Liver (tissue), 9 donors: Measurements from ENCODE around the gene CD101. TPM values are rescaled to one million over a fixed set of nuclear protein-coding genes. Genes with fewer than 3 reads are reported as not detected.
A peak's percentile ranks its signal among the peaks of the same experiment; 100 is the strongest.

Experiments
- DNase-seq: peaks from one replicate; pipeline ENCODE4 v3.0.0-alpha.2; 2017; ENCODE audit warnings: low spot score
- H3K27ac ChIP-seq, 2 donors: one replicate each; pipeline ENCODE4 v1.7.0; 2013; ENCODE audit warnings: inconsistent platforms in 2 of 2, low read length in 2 of 2, control low read depth in 1 of 2, low read depth in 1 of 2, mild to moderate bottlenecking in 1 of 2
- H3K27me3 ChIP-seq, 4 donors: one replicate each; pipeline versions ENCODE4 v1.6.1 to v1.7.0; 2013; ENCODE audit warnings: low read length in 3 of 4, inconsistent platforms in 1 of 4, mild to moderate bottlenecking in 1 of 4, moderate library complexity in 1 of 4; ENCODE audit not compliant: control insufficient read depth in 4 of 4, insufficient read depth in 4 of 4
- H3K36me3 ChIP-seq, 4 donors: one replicate each; pipeline versions ENCODE4 v1.6.1 to v1.7.0; 2013; ENCODE audit warnings: low read length in 3 of 4, mild to moderate bottlenecking in 3 of 4, low read depth in 1 of 4, moderate library complexity in 1 of 4; ENCODE audit not compliant: control insufficient read depth in 4 of 4, insufficient read depth in 3 of 4
- H3K4me1 ChIP-seq, 4 donors: one replicate each; pipeline versions ENCODE4 v1.6.1 to v1.7.0; 2013; ENCODE audit warnings: low read length in 3 of 4, mild to moderate bottlenecking in 3 of 4, moderate library complexity in 1 of 4; ENCODE audit not compliant: control insufficient read depth in 4 of 4, insufficient read depth in 4 of 4
- H3K4me3 ChIP-seq, 3 donors: one replicate each; pipeline versions ENCODE4 v1.6.1 to v1.7.0; 2013; ENCODE audit warnings: low read length in 3 of 3, control low read depth in 1 of 3, low read depth in 1 of 3, mild to moderate bottlenecking in 1 of 3
- H3K9ac ChIP-seq, 2 donors: one replicate each; pipeline ENCODE4 v1.7.0; 2013; ENCODE audit warnings: low read length in 2 of 2, mild to moderate bottlenecking in 2 of 2, moderate library complexity in 2 of 2, control low read depth in 1 of 2, low read depth in 1 of 2
- H3K9me3 ChIP-seq, 4 donors: one replicate each; pipeline versions ENCODE4 v1.6.1 to v1.7.0; 2013; ENCODE audit warnings: low read length in 3 of 4; ENCODE audit not compliant: control insufficient read depth in 4 of 4
- EGR1 ChIP-seq, 2 donors: IDR thresholded peaks; 2 replicates each; pipeline ENCODE4 v1.6.1; 2016 to 2018; ENCODE audit warnings: antibody characterized with exemption in 2 of 2, low read depth in 2 of 2
- FOXA1 ChIP-seq: IDR thresholded peaks from 2 replicates; pipeline ENCODE4 v1.6.1; 2016; ENCODE audit warnings: antibody characterized with exemption
- FOXA2 ChIP-seq: IDR thresholded peaks from 2 replicates; pipeline ENCODE4 v1.6.1; 2016; ENCODE audit warnings: antibody characterized with exemption
- GABPA ChIP-seq, 2 donors: IDR thresholded peaks in 1 of 2; conservative IDR thresholded peaks in 1 of 2; 2 replicates each; pipeline ENCODE4 v1.6.1; 2016; ENCODE audit warnings: antibody characterized with exemption in 2 of 2, mild to moderate bottlenecking in 1 of 2, moderate library complexity in 1 of 2
- HNF4A ChIP-seq, 2 donors: conservative IDR thresholded peaks; 2 replicates each; pipeline ENCODE4 v1.6.1; 2016; ENCODE audit warnings: antibody characterized with exemption in 2 of 2, mild to moderate bottlenecking in 2 of 2
- HNF4G ChIP-seq: IDR thresholded peaks from 2 replicates; pipeline ENCODE4 v1.6.1; 2016; ENCODE audit warnings: antibody characterized with exemption
- JUND ChIP-seq, 2 donors: IDR thresholded peaks; 2 replicates each; pipeline ENCODE4 v1.6.1; 2016; ENCODE audit warnings: antibody characterized with exemption in 2 of 2
- MAX ChIP-seq: IDR thresholded peaks from 2 replicates; pipeline ENCODE4 v1.6.1; 2016; ENCODE audit warnings: antibody characterized with exemption
- NR2F2 ChIP-seq: IDR thresholded peaks from 2 replicates; pipeline ENCODE4 v1.6.1; 2016; ENCODE audit warnings: antibody characterized with exemption
- RAD21 ChIP-seq, 2 donors: IDR thresholded peaks; 2 replicates each; pipeline ENCODE4 v1.6.1; 2016; ENCODE audit warnings: antibody characterized with exemption in 2 of 2, mild to moderate bottlenecking in 2 of 2
- REST ChIP-seq: IDR thresholded peaks from 2 replicates; pipeline ENCODE4 v1.6.1; 2016; ENCODE audit warnings: antibody characterized with exemption, mild to moderate bottlenecking
- RXRA ChIP-seq, 2 donors: IDR thresholded peaks; 2 replicates each; pipeline ENCODE4 v1.6.1; 2017 to 2018; ENCODE audit warnings: antibody characterized with exemption in 2 of 2, mild to moderate bottlenecking in 1 of 2
- SP1 ChIP-seq: IDR thresholded peaks from 2 replicates; pipeline ENCODE4 v1.6.1; 2018; ENCODE audit warnings: antibody characterized with exemption, mild to moderate bottlenecking
- TAF1 ChIP-seq: conservative IDR thresholded peaks from 2 replicates; pipeline ENCODE4 v1.6.1; 2016; ENCODE audit warnings: antibody characterized with exemption, mild to moderate bottlenecking
- YY1 ChIP-seq: IDR thresholded peaks from 2 replicates; pipeline ENCODE4 v1.6.1; 2016; ENCODE audit warnings: antibody characterized with exemption, mild to moderate bottlenecking
- WGBS: extraction: QIAGEN DNeasy Blood & Tissue Kit; methylation state at CpG from one replicate; pipeline ENCODE4 v1.1.7; 2013; 5-methylcytosine and 5-hydroxymethylcytosine counted together
- polyA plus RNA-seq, 2 donors: library from polyadenylated mRNA; stranded (reverse) in 1 of 2; unstranded in 1 of 2; fragments of 200-250 nt in 1 of 2; fragments of >200 nt in 1 of 2; fragmentation: Nextera tagmentation in 1 of 2; extraction: Ambion mirVana in 1 of 2; gene quantifications; one replicate each; pipeline versions ENCODE4 v1.2.1 to v1.2.3, GENCODE V29; 2013 to 2015
- total RNA-seq, 2 donors: library from RNA; depleted of rRNA; stranded (reverse); fragments of >200 nt; gene quantifications; one replicate each; pipeline ENCODE4 v1.2.3, GENCODE V29; 2014
- TF ChIP-seq, protein P1 (sequence below): IDR thresholded peaks from 2 replicates; pipeline ENCODE4 v1.6.1; 2016; ENCODE audit warnings: antibody characterized with exemption
- TF ChIP-seq, protein P2 (sequence below): IDR thresholded peaks from 2 replicates; pipeline ENCODE4 v1.6.1; 2016; ENCODE audit warnings: antibody characterized with exemption
- TF ChIP-seq, protein P3 (sequence below): fragments of 150-350 bp; IDR thresholded peaks from 2 replicates; pipeline ENCODE4 v1.5.1; 2017; ENCODE audit warnings: improper control_type of control experiment, low read depth, low read length; ENCODE audit not compliant: missing input control
- donor health status: healthy.
- donor health status: healthy.
- donor health status: healthy.
- donor health status: healthy.
- donor health status: healthy.

The CD101 gene
- total and polyA plus RNA-seq, 4 donors = 0.24 to 2.0 (median 0.65) TPM

GRCh38 chr1:117054068-117054467, 52.5 kb downstream of the CD101 start:
- no peak overlapping the region for H3K27ac ChIP-seq
- H3K27me3 ChIP-seq = no peaks in the 10 kb centered on the region
- DNase-seq = no peak
- no peaks in the 10 kb centered on the region for H3K9me3 ChIP-seq
- H3K9ac ChIP-seq = no peak overlapping the region
- TF ChIP-seq EGR1 (IDR thresholded peaks at IDR 0.05; ENCODE audit: low read depth in 2 of 2) (no peak), SP1 (no peak), GABPA (IDR thresholded peaks at IDR 0.05 in 1 of 2, conservative IDR thresholded peaks at IDR 0.05 in 1 of 2) (no peak)
- H3K4me3 ChIP-seq = no peak overlapping the region
- no peaks in the 10 kb centered on the region for H3K36me3 ChIP-seq
- peaks cover 0 to 3% (median under 1%) of the 10 kb centered on the region in 4 donors for H3K4me1 ChIP-seq

GRCh38 chr1:117058810-117059209, 57.2 kb downstream of the CD101 start:
- no peak overlapping the region for H3K27ac ChIP-seq
- TF ChIP-seq RXRA (IDR thresholded peaks at IDR 0.05) = no peak
- TF ChIP-seq NR2F2 = no peak
- TF ChIP-seq, protein P1, sequence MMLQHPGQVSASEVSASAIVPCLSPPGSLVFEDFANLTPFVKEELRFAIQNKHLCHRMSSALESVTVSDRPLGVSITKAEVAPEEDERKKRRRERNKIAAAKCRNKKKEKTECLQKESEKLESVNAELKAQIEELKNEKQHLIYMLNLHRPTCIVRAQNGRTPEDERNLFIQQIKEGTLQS = no peak
- no peak for TF ChIP-seq MAX
- TF ChIP-seq JUND (IDR thresholded peaks at IDR 0.05) = no peak
- TF ChIP-seq FOXA1 = no peak
- TF ChIP-seq REST = no peak
- TF ChIP-seq, protein P2, sequence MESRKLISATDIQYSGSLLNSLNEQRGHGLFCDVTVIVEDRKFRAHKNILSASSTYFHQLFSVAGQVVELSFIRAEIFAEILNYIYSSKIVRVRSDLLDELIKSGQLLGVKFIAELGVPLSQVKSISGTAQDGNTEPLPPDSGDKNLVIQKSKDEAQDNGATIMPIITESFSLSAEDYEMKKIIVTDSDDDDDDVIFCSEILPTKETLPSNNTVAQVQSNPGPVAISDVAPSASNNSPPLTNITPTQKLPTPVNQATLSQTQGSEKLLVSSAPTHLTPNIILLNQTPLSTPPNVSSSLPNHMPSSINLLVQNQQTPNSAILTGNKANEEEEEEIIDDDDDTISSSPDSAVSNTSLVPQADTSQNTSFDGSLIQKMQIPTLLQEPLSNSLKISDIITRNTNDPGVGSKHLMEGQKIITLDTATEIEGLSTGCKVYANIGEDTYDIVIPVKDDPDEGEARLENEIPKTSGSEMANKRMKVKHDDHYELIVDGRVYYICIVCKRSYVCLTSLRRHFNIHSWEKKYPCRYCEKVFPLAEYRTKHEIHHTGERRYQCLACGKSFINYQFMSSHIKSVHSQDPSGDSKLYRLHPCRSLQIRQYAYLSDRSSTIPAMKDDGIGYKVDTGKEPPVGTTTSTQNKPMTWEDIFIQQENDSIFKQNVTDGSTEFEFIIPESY = no peak
- TF ChIP-seq GABPA (IDR thresholded peaks at IDR 0.05 in 1 of 2, conservative IDR thresholded peaks at IDR 0.05 in 1 of 2) = no peak
- no peak for TF ChIP-seq TAF1
- TF ChIP-seq HNF4A (conservative IDR thresholded peaks at IDR 0.05) = no peak
- TF ChIP-seq HNF4G = no peak
- no peak for TF ChIP-seq FOXA2
- no peak for TF ChIP-seq YY1
- TF ChIP-seq EGR1 (IDR thresholded peaks at IDR 0.05; ENCODE audit: low read depth in 2 of 2) = no peak
- TF ChIP-seq, protein P3, sequence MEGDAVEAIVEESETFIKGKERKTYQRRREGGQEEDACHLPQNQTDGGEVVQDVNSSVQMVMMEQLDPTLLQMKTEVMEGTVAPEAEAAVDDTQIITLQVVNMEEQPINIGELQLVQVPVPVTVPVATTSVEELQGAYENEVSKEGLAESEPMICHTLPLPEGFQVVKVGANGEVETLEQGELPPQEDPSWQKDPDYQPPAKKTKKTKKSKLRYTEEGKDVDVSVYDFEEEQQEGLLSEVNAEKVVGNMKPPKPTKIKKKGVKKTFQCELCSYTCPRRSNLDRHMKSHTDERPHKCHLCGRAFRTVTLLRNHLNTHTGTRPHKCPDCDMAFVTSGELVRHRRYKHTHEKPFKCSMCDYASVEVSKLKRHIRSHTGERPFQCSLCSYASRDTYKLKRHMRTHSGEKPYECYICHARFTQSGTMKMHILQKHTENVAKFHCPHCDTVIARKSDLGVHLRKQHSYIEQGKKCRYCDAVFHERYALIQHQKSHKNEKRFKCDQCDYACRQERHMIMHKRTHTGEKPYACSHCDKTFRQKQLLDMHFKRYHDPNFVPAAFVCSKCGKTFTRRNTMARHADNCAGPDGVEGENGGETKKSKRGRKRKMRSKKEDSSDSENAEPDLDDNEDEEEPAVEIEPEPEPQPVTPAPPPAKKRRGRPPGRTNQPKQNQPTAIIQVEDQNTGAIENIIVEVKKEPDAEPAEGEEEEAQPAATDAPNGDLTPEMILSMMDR = no peak
- TF ChIP-seq SP1 = no peak
- TF ChIP-seq RAD21 (IDR thresholded peaks at IDR 0.05) = no peak
- no peak overlapping the region for H3K9ac ChIP-seq
- H3K9me3 ChIP-seq = no peaks in the 10 kb centered on the region
- 50% methylated on average over 4 of the region's 4 CpGs for WGBS
- no peaks in the 10 kb centered on the region for H3K36me3 ChIP-seq
- peaks cover 2 to 16% (median 12%) of the 10 kb centered on the region in 4 donors for H3K4me1 ChIP-seq
- peak overlapping the region in 1 of 3 donors; percentile 97 for H3K4me3 ChIP-seq
- DNase-seq = no peak
- no peaks in the 10 kb centered on the region for H3K27me3 ChIP-seq
